Peyer's patch (tissue), 4 donors: ENCODE results near the gene RHOF.

Experiments
- POLR2A ChIP-seq, 2 donors: fragments of 450-650 bp; IDR thresholded peaks; one replicate each; pipeline ENCODE4 v1.5.1; 2017; ENCODE audit warnings: antibody characterized with exemption in 2 of 2, mild to moderate bottlenecking in 2 of 2, moderate library complexity in 2 of 2
- TF ChIP-seq, protein P1 (sequence below), 6 experiments: fragments of 450-650 bp in 4 of 6; fragments of 200-600 bp in 2 of 6; sonication (generic) in 1 of 6; IDR thresholded peaks; one replicate each; pipeline ENCODE4 v1.5.1; 2017 to 2019; ENCODE audit warnings: antibody characterized with exemption in 6 of 6, mild to moderate bottlenecking in 3 of 6, moderate library complexity in 1 of 6

DNA sequence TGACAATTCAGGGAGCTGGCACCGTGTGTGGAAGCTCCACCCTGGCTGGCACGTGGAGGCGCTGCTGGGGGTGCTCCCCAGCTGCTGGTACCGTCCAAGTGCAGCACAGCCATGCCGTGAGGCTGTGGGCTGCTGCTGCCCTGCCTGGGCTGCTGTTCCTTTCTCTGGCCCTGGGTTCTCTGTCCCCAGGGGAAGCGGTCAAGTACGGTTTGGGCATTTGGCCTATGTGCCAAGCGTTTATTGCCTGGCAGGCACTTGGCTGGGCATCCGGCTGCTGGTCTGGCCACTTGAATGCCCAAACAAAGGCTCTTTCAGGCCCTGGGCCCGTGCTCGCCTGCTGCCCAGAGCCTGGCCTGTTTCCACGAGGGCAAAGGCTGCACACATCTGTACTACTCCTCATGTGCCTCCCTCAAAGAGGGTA lies 39.6 kb downstream of the RHOF start:
- TF ChIP-seq POLR2A (IDR thresholded peaks at IDR 0.05), result no peak
- TF ChIP-seq, protein P1, sequence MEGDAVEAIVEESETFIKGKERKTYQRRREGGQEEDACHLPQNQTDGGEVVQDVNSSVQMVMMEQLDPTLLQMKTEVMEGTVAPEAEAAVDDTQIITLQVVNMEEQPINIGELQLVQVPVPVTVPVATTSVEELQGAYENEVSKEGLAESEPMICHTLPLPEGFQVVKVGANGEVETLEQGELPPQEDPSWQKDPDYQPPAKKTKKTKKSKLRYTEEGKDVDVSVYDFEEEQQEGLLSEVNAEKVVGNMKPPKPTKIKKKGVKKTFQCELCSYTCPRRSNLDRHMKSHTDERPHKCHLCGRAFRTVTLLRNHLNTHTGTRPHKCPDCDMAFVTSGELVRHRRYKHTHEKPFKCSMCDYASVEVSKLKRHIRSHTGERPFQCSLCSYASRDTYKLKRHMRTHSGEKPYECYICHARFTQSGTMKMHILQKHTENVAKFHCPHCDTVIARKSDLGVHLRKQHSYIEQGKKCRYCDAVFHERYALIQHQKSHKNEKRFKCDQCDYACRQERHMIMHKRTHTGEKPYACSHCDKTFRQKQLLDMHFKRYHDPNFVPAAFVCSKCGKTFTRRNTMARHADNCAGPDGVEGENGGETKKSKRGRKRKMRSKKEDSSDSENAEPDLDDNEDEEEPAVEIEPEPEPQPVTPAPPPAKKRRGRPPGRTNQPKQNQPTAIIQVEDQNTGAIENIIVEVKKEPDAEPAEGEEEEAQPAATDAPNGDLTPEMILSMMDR (IDR thresholded peaks at IDR 0.05), result no peak
